GM21737 (cell line): ENCODE measurements around the gene NUDT4.

Source experiments
- ATAC-seq: cut with Tn5 transposase; IDR thresholded peaks from one replicate; pipeline ENCODE4 v1.9.1; 2021; ENCODE audit warnings: mild to moderate bottlenecking, moderate library complexity; ENCODE audit not compliant: unreplicated experiment

The NUDT4 gene

GRCh38 chr12:93456077-93456476 lies 78.4 kb downstream of the NUDT4 start:
- ATAC-seq, result no peak
